H9 (cell line): ENCODE results near the gene HS6ST2. TPM values are rescaled to one million over a fixed set of nuclear protein-coding genes. Genes with fewer than 3 reads are reported as not detected.

Experiments
- DNase-seq: peaks from one replicate; pipeline ENCODE4 v3.0.0-alpha.2; 2017
- H2AFZ ChIP-seq: one replicate; pipeline ENCODE4 v1.6.1; 2013; ENCODE audit warnings: mild to moderate bottlenecking, low read length, control low read depth, moderate library complexity
- H2AK5ac ChIP-seq: 2 replicates; pipeline ENCODE4 v1.6.1; 2013; ENCODE audit warnings: low read length, control low read depth, mixed read lengths; ENCODE audit not compliant: insufficient read length
- H2BK120ac ChIP-seq: one replicate; pipeline ENCODE4 v1.6.1; 2013; ENCODE audit warnings: low read depth, mild to moderate bottlenecking, low read length, control low read depth, inconsistent platforms; ENCODE audit not compliant: poor library complexity, severe bottlenecking
- H2BK12ac ChIP-seq: 2 replicates; pipeline ENCODE4 v1.6.1; 2013; ENCODE audit warnings: low read length, control low read depth, mixed read lengths, low read depth; ENCODE audit not compliant: insufficient read length
- H2BK15ac ChIP-seq: 2 replicates; pipeline ENCODE4 v1.6.1; 2013; ENCODE audit warnings: low read depth, low read length, control low read depth
- H2BK20ac ChIP-seq: one replicate; pipeline ENCODE4 v1.6.1; 2013; ENCODE audit warnings: low read depth, mild to moderate bottlenecking, low read length, control low read depth, inconsistent platforms; ENCODE audit not compliant: poor library complexity, severe bottlenecking
- H2BK5ac ChIP-seq: 2 replicates; pipeline ENCODE4 v1.6.1; 2013; ENCODE audit warnings: low read length, control low read depth, mixed read lengths; ENCODE audit not compliant: insufficient read length
- H3K14ac ChIP-seq: 2 replicates; pipeline ENCODE4 v1.6.1; 2013; ENCODE audit warnings: low read length, control low read depth; ENCODE audit not compliant: insufficient read depth
- H3K18ac ChIP-seq: 2 replicates; pipeline ENCODE4 v1.6.1; 2013; ENCODE audit warnings: low read depth, mild to moderate bottlenecking, mixed read lengths, low read length, control low read depth; ENCODE audit not compliant: insufficient read length
- H3K23ac ChIP-seq: 2 replicates; pipeline ENCODE4 v1.6.1; 2013; ENCODE audit warnings: low read length, control low read depth, mixed read lengths, low read depth; ENCODE audit not compliant: insufficient read length
- H3K23me2 ChIP-seq: 2 replicates; pipeline ENCODE4 v1.6.1; 2013; ENCODE audit warnings: low read depth, mild to moderate bottlenecking, mixed read lengths, low read length, control low read depth; ENCODE audit not compliant: insufficient read length, poor library complexity, severe bottlenecking
- H3K27ac ChIP-seq: 2 replicates; pipeline ENCODE4 v1.5.1; 2013; ENCODE audit warnings: low read length, control low read depth, mixed read lengths, low read depth; ENCODE audit not compliant: insufficient read length
- H3K27me3 ChIP-seq: 2 replicates; pipeline ENCODE4 v1.6.1; 2013; ENCODE audit warnings: low read length, control low read depth, inconsistent platforms; ENCODE audit not compliant: insufficient read depth
- H3K4ac ChIP-seq: 2 replicates; pipeline ENCODE4 v1.6.1; 2013; ENCODE audit warnings: low read depth, mild to moderate bottlenecking, control low read depth, inconsistent platforms, low read length, moderate library complexity
- H3K4me1 ChIP-seq: 2 replicates; pipeline ENCODE4 v1.6.1; 2013; ENCODE audit warnings: low read length, control low read depth, inconsistent platforms; ENCODE audit not compliant: insufficient read depth
- H3K4me2 ChIP-seq: 2 replicates; pipeline ENCODE4 v1.6.1; 2013; ENCODE audit warnings: low read length, control low read depth, mixed read lengths; ENCODE audit not compliant: insufficient read length, insufficient read depth
- H3K56ac ChIP-seq: 2 replicates; pipeline ENCODE4 v1.6.1; 2013; ENCODE audit warnings: low read depth, mild to moderate bottlenecking, mixed read lengths, low read length, control low read depth; ENCODE audit not compliant: insufficient read length
- H3K79me1 ChIP-seq: 2 replicates; pipeline ENCODE4 v1.6.1; 2013; ENCODE audit warnings: low read depth, mild to moderate bottlenecking, moderate library complexity, low read length, control low read depth, inconsistent platforms; ENCODE audit not compliant: insufficient read depth, poor library complexity, severe bottlenecking
- H3K79me2 ChIP-seq: 2 replicates; pipeline ENCODE4 v1.6.1; 2013; ENCODE audit warnings: low read length, control low read depth, inconsistent platforms; ENCODE audit not compliant: insufficient read depth
- H3K9ac ChIP-seq: 2 replicates; pipeline ENCODE4 v1.6.1; 2013; ENCODE audit warnings: low read length, control low read depth, mixed read lengths; ENCODE audit not compliant: insufficient read length; ENCODE audit errors: extremely low read depth
- H3K9me3 ChIP-seq: one replicate; pipeline ENCODE4 v1.6.1; 2013; ENCODE audit warnings: low read depth, low read length, inconsistent platforms; ENCODE audit not compliant: control insufficient read depth
- H3T11ph ChIP-seq: one replicate; pipeline ENCODE4 v1.6.1; 2013; ENCODE audit warnings: mild to moderate bottlenecking, low read length, control low read depth, inconsistent platforms
- H4K20me1 ChIP-seq: one replicate; pipeline ENCODE4 v1.6.1; 2013; ENCODE audit not compliant: control insufficient read depth, insufficient read length, insufficient read depth
- H4K5ac ChIP-seq: 2 replicates; pipeline ENCODE4 v1.6.1; 2013; ENCODE audit warnings: low read depth, mild to moderate bottlenecking, mixed read lengths, low read length, control low read depth; ENCODE audit not compliant: insufficient read length
- H4K8ac ChIP-seq: replicated peaks from 2 replicates; pipeline ENCODE4 v1.6.1; 2013; ENCODE audit warnings: low read length, control low read depth, mixed read lengths, low read depth; ENCODE audit not compliant: insufficient read length
- H4K91ac ChIP-seq: 2 replicates; pipeline ENCODE4 v1.6.1; 2013; ENCODE audit warnings: low read depth, mild to moderate bottlenecking, moderate library complexity, mixed read lengths, low read length, control low read depth; ENCODE audit not compliant: insufficient read length
- H3K27ac Mint-ChIP-seq, 3 experiments: 2 replicates in 2 of 3; 3 replicates in 1 of 3; pipeline ENCODE4 v1.8.0; 2020 to 2021; ENCODE audit warnings: mixed read lengths in 3 of 3, mild to moderate bottlenecking in 1 of 3, moderate library complexity in 1 of 3
- H3K27me3 Mint-ChIP-seq: 2 replicates; pipeline ENCODE4 v1.8.0; 2021; ENCODE audit warnings: low read depth, mild to moderate bottlenecking, moderate library complexity, mixed read lengths
- H3K36me3 Mint-ChIP-seq, 3 experiments: 2 replicates in 2 of 3; 3 replicates in 1 of 3; pipeline ENCODE4 v1.8.0; 2020 to 2021; ENCODE audit warnings: low read depth in 3 of 3, mixed read lengths in 3 of 3; ENCODE audit not compliant: insufficient read depth in 1 of 3
- H3K4me1 Mint-ChIP-seq, 2 experiments: 2 replicates each; pipeline ENCODE4 v1.8.0; 2020; ENCODE audit warnings: mixed read lengths in 2 of 2
- H3K4me3 Mint-ChIP-seq, 2 experiments: 2 replicates in 1 of 2; 3 replicates in 1 of 2; pipeline ENCODE4 v1.8.0; 2020 to 2021; ENCODE audit warnings: mild to moderate bottlenecking in 2 of 2, mixed read lengths in 2 of 2, moderate library complexity in 1 of 2
- H3K9me3 Mint-ChIP-seq, 2 experiments: 2 replicates in 1 of 2; 3 replicates in 1 of 2; pipeline ENCODE4 v1.8.0; 2020; ENCODE audit warnings: mild to moderate bottlenecking in 2 of 2, mixed read lengths in 2 of 2, moderate library complexity in 1 of 2
- WGBS: extraction: QIAGEN DNeasy Blood & Tissue Kit; methylation state at CpG from one replicate; pipeline ENCODE4 v1.1.7; 2013; ENCODE audit warnings: missing lambda C conversion rate, low lambda C conversion rate, mixed read lengths; ENCODE audit not compliant: insufficient read length; ENCODE audit errors: extremely low coverage; 5-methylcytosine and 5-hydroxymethylcytosine counted together
- total RNA-seq: library from RNA; stranded (reverse); gene quantifications from 2 replicates; pipeline ENCODE4 v1.2.1, GENCODE V29; 2021
- TF ChIP-seq, protein P1 (sequence below): fragments of 200-600 bp; sonication (generic); conservative IDR thresholded peaks from 3 replicates; pipeline ENCODE4 v1.8.0; 2021; ENCODE audit warnings: antibody characterized with exemption, mild to moderate bottlenecking

Gene HS6ST2
- total RNA-seq, 1 experiment from 2014 or later, result 4.8 TPM

- no peak overlapping the region for H3K4ac ChIP-seq
- no peaks in the 10 kb centered on the region for H4K20me1 ChIP-seq
- no peaks in the 10 kb centered on the region for H3K79me2 ChIP-seq
- no peak overlapping the region for H3K18ac ChIP-seq
- H3K9me3 ChIP-seq, result no peaks in the 10 kb centered on the region
- H3K27ac Mint-ChIP-seq, result no peak overlapping the region
- H4K5ac ChIP-seq, result no peak overlapping the region
- no peak overlapping the region for H2BK120ac ChIP-seq
- H3K9me3 Mint-ChIP-seq, result no peaks in the 10 kb centered on the region; a peak in 1 of 5 replicates
- H2AFZ ChIP-seq, result no peak overlapping the region
- H3K4me2 ChIP-seq, result no peak overlapping the region
- H3K4me1 ChIP-seq, result no peaks in the 10 kb centered on the region
- no peaks in the 10 kb centered on the region; a peak in 1 of 7 replicates for H3K36me3 Mint-ChIP-seq
- no peaks in the 10 kb centered on the region for H3K23me2 ChIP-seq
- H3K27ac ChIP-seq, result no peak overlapping the region
- H3K9ac ChIP-seq, result no peak overlapping the region
- H3K79me1 ChIP-seq, result no peaks in the 10 kb centered on the region
- H2BK12ac ChIP-seq, result no peak overlapping the region
- H2AK5ac ChIP-seq, result no peak overlapping the region
- WGBS, result no CpG with 5 or more reads among the region's 3 CpGs
- no peak overlapping the region for H4K91ac ChIP-seq
- H3T11ph ChIP-seq, result no peak overlapping the region
- H3K27me3 Mint-ChIP-seq, result peaks cover 97% of the 10 kb centered on the region
- peaks cover 6 to 7% of the 10 kb centered on the region in 2 experiments for H3K4me1 Mint-ChIP-seq
- no peak overlapping the region for H3K4me3 Mint-ChIP-seq
- no peak overlapping the region for H2BK20ac ChIP-seq
- H3K14ac ChIP-seq, result no peak overlapping the region
- peaks cover 11% of the 10 kb centered on the region; the same call in 1 of the 2 replicates for H3K27me3 ChIP-seq
- no peak for DNase-seq
- no peak overlapping the region for H3K23ac ChIP-seq
- no peak overlapping the region for H3K56ac ChIP-seq
- TF ChIP-seq, protein P1, sequence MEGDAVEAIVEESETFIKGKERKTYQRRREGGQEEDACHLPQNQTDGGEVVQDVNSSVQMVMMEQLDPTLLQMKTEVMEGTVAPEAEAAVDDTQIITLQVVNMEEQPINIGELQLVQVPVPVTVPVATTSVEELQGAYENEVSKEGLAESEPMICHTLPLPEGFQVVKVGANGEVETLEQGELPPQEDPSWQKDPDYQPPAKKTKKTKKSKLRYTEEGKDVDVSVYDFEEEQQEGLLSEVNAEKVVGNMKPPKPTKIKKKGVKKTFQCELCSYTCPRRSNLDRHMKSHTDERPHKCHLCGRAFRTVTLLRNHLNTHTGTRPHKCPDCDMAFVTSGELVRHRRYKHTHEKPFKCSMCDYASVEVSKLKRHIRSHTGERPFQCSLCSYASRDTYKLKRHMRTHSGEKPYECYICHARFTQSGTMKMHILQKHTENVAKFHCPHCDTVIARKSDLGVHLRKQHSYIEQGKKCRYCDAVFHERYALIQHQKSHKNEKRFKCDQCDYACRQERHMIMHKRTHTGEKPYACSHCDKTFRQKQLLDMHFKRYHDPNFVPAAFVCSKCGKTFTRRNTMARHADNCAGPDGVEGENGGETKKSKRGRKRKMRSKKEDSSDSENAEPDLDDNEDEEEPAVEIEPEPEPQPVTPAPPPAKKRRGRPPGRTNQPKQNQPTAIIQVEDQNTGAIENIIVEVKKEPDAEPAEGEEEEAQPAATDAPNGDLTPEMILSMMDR, result no peak
- H4K8ac ChIP-seq, result no peak overlapping the region
- no peak overlapping the region for H2BK15ac ChIP-seq
- no peak overlapping the region for H2BK5ac ChIP-seq
These were observed 294.2 kb downstream of the HS6ST2 start for GRCh38 chrX:132664273-132664672.
